Stimulated activated CD4-positive, alpha-beta T cell treated with anti-CD3 and anti-CD28 coated beads, Interleukin-4, amount 100 ng/mL, for 24 hours (primary cell): ENCODE measurements around the gene GFRA1.

Source experiments
- DNase-seq: peaks from one replicate; pipeline ENCODE4 v3.0.0-alpha.2; 2020

GFRA1 gene

GRCh38 chr10:116156819-116157218 is 116.2 kb downstream of the GFRA1 start:
- DNase-seq, result no peak

DNA sequence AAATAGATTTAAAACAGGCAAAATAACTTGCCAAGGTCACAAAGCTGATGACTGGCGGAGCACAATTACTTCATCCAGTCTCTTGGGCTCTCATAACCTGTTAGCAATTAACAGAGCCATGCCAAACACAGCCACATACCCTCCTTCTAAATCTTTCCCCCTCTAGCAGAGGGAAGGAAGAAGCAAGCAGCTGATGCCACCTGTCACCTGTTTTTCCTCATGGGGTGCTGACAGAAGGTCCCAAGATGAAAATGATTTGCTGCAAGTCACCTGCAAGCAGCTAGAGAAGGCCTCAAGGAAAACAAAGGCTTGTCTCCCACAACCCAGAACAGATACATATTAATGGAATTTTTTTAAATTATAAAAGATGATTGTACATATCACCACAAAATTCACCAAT is 117.8 kb downstream of the GFRA1 start:
- no peak for DNase-seq

DNA sequence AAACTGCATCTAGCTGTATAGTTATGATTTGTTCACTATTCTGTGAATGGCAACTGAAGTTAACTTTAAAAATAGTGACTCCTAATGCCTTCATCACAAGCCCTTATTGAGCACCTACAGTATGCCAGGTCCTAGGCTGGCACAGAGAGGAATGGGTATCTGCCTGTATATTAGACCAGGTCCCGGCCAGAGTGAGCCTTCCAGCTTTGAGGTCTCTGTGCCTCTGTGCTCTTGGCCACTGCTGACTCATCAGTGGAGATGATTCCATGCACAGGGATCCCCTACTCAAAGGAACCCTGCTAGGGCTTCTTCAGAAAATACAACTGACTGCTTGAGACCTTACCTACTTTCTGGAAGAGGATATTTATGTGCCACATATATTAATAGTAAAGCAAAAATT is 118.4 kb downstream of the GFRA1 start:
- no peak for DNase-seq

- no peak for DNase-seq
Measured at GRCh38 chr10:116151076-116151475, 121.9 kb downstream of the GFRA1 start.

DNA sequence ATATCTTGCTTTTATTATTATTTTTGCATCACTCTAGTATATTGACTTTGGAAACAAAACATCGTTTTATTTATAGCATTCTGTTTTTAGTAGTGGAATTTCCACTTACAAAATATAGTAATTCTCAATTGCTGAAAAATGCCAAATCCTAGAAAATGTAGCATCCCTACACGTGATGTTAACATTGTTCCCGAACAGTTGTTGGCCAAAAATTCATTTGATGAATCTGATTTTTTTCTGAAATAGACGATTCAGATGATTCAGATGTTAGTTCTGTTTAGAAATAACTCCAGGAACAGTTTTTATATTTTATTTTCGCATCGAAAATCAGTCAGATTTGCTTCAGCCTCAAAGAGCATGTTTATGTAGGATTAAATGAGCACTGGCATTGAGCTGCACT is 122.4 kb downstream of the GFRA1 start:
- DNase-seq, result no peak

- DNase-seq, result no peak
Measured at GRCh38 chr10:116147147-116147905, 125.7 kb downstream of the GFRA1 start.

- DNase-seq, result no peak
Measured at GRCh38 chr10:116146372-116147140, 126.5 kb downstream of the GFRA1 start.

GRCh38 chr10:116143673-116144222 is 129.3 kb downstream of the GFRA1 start:
- no peak for DNase-seq

GRCh38 chr10:116141855-116142254 is 131.2 kb downstream of the GFRA1 start:
- DNase-seq, result no peak

- no peak for DNase-seq
Measured at GRCh38 chr10:116141246-116141645, 131.8 kb downstream of the GFRA1 start.

GRCh38 chr10:116139886-116140285 is 133.1 kb downstream of the GFRA1 start:
- no peak for DNase-seq

- no peak for DNase-seq
Measured at GRCh38 chr10:116138897-116139296, 134.1 kb downstream of the GFRA1 start.

- DNase-seq, result no peak
Measured at GRCh38 chr10:116136261-116136660, 136.7 kb downstream of the GFRA1 start.

GRCh38 chr10:116134322-116134721 is 138.7 kb downstream of the GFRA1 start:
- DNase-seq, result no peak

- DNase-seq, result no peak
Measured at GRCh38 chr10:116133634-116134033, 139.4 kb downstream of the GFRA1 start.

DNA sequence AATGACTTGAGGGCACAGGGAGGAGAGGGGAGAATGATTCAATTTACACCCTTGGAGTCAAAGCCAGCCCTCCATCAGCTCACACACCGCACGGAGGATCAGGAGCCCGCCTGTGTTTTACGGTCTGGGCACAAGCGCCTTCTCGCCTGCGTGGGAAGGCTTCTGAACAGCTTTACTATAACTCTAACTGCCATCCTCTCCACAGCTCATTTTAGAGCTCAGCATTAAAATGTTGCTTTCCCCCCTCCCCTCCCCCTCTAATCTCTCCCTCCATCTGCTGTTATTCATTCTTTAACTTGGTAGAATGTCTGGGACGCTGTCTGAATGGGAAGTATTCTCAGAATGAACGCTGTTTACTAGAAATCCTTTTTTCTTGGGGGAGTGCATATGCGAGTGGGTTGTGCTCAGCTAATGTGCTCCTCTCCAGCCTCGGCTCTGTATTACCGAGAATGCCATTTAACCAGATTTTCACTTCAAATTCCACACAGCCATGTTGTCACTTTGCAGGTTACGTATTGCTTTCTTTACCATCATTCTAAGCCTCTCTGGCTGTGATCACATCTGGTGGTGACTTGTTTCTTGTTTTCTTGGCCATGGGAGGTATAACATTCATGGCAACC is 140.1 kb downstream of the GFRA1 start:
- DNase-seq, result no peak

DNA sequence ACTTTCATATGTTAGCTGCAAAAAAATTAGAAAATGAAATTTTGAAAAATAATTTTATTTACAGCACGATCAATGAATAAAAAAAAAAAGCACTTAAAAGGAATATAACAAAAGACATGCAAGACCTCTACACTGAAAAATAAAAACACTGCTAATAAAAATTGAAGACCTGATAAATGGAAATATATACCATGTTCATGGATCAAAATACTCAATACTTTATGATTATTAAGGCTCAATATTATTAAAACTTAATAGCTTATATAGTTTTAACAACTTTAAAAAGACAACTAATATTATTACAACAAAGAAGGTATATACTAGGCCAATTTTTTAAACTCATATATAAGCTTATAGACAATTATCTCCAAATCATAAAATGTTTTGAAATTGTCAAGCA is 143.0 kb downstream of the GFRA1 start:
- DNase-seq, result no peak

GRCh38 chr10:116126954-116127695 is 145.9 kb downstream of the GFRA1 start:
- no peak for DNase-seq

DNA sequence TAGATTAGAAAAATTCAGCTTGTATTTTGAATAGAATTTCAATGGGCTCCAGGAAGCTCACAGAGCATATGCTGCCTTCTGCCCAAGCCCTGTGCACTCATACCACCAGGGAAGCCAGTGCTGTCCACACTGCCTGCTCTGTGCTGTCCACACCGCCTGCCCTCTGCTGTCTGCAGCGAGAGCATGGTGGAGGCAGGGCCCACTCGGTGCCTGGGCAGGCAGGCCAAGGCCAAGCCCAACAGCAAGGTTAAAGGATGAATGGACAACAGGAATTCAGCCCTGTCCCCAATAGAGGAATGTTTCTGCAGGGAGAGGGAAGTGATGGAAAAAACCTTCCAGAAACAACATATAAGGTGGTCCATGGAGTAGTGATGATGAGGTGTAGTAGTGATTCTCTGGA is 146.8 kb downstream of the GFRA1 start:
- DNase-seq, result no peak

DNA sequence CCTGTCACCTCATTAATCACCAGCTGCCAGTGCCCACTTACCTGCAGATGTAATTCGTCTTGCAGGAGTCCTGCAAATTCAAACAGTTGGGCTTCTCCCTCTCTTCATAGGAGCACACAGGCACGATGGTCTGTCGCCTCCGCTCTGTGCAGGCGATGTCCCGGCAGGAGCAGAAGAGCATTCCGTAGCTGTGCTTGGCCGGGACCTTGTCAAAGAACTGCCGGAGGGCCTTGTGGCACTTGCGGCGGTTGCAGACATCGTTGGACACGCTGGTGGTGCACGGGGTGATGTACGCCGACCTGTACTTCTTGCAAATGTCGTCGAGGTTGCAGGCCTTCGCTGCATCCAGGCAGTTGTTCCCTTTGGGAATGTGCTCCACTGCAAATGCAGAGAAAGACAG is 147.8 kb downstream of the GFRA1 start:
- no peak for DNase-seq

DNA sequence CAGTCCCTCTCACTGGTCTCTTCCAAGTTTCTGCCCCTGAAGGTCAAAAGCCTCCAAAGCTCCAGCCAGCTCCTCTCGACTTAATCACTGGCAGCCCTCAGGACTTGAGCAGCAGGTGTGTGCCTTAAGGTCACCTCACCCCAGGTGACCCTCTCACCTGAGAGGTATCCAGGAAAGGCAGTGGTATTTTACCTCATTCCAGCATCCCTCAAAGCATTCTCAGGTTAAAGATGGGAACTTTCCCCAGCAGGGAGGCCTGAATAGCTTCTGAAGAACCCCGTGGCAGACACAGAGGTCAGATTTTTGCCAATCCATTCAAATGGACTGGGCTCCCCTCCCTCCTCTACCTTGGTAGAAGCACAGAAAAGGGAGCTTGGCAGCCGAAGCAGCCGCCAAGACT is 148.2 kb downstream of the GFRA1 start:
- DNase-seq, result no peak

DNA sequence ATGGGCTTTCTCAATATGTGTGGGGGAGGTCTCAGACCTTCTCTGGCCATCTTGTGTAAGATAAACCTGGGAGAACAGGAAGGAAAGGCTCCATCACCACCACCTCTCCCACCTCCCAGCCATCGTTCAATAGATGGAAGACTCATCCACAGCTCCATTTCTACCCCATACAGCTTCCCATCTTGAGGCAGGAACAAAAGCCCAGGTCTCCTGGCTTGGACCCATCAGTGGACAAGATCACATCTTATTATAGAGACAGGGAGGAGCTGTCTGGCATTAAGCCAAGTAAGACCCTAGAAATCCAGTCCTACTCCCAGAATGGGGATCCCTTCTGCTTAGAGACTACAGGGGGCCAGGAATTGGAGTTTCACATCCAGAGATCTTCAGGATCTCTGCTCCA is 150.3 kb downstream of the GFRA1 start:
- DNase-seq, result no peak
